ENCODE results near the gene HEMK1. TPM values are rescaled to one million over a fixed set of nuclear protein-coding genes. Genes with fewer than 3 reads are reported as not detected.
A peak's percentile ranks its signal among the peaks of the same experiment; 100 is the strongest.

HEMK1 gene
- polyA plus RNA-seq, 2 of the 4 experiments (the other 2 are of a cell fraction), result 4.3 to 4.7 TPM

- TF ChIP-seq FOXS1 (CRISPR knock-in tag; IDR thresholded peaks at IDR 0.05) (no peak), POLR2A (IDR thresholded peaks at IDR 0.05; ENCODE audit: low read length) (no peak), FOSB (CRISPR knock-in tag; IDR thresholded peaks at IDR 0.05) (no peak), RNF2 (IDR thresholded peaks at IDR 0.05; ENCODE audit: borderline replicate concordance, low read depth) (no peak), ATOH8 (CRISPR knock-in tag; IDR thresholded peaks at IDR 0.05; ENCODE audit: low read depth) (no peak), HES2 (IDR thresholded peaks at IDR 0.05) (no peak), HOXA7 (CRISPR knock-in tag; IDR thresholded peaks at IDR 0.05) (no peak), E2F6 (IDR thresholded peaks at IDR 0.05; ENCODE audit: borderline replicate concordance, low read depth) (no peak), CEBPB (IDR thresholded peaks at IDR 0.05) (no peak)
Observed at GRCh38 chr3:50637945-50638344, 68.6 kb downstream of the HEMK1 start (continued).

GRCh38 chr3:50639055-50639494 lies 69.8 kb downstream of the HEMK1 start:
- DNase-seq (ENCODE audit: low read depth in 1 of 2, low spot score in 1 of 2), result no peak

GRCh38 chr3:50642382-50642781 lies 73.1 kb downstream of the HEMK1 start:
- ChIA-PET POLR2A (no interaction called here), CTCF (interaction anchor here (1.1 kb wide), 1 partner anchor 20 kb away, joined by 4 read pairs; no protein-coding TSS in a partner anchor)
- DNase-seq (ENCODE audit: low read depth in 1 of 2, low spot score in 1 of 2), result no peak
- Histone ChIP-seq H3K4me1 (no peaks in the 10 kb centered on the region), H3K4me2 (no peak overlapping the region), H3K27ac (no peak overlapping the region), H3K9me3 (no peaks in the 10 kb centered on the region), H3K4me3 (no peak overlapping the region)
- TF ChIP-seq KDM1A (IDR thresholded peaks at IDR 0.05; ENCODE audit: low read depth) (0 out of 2 replicates have a peak, but pooled peaks have one; percentile 21), ZNF302 (CRISPR knock-in tag; IDR thresholded peaks at IDR 0.05) (no peak)
- no peak for FAIRE-seq
- no peak for ATAC-seq
- 80% methylated on average over 1 of the region's 1 CpG for WGBS (ENCODE audit: missing lambda C conversion rate)

More at GRCh38 chr3:50639055-50639494, 69.8 kb downstream of the HEMK1 start:
- no peak for TF ChIP-seq FOSL2 (IDR thresholded peaks at IDR 0.05)
- TF ChIP-seq FOSL2 (CRISPR knock-in tag; IDR thresholded peaks at IDR 0.05), result no peak
- TF ChIP-seq RNF2 (IDR thresholded peaks at IDR 0.05; ENCODE audit: borderline replicate concordance, low read depth), result no peak
- TF ChIP-seq RAD21 (conservative IDR thresholded peaks at IDR 0.05 in 1 of 2, IDR thresholded peaks at IDR 0.05 in 1 of 2), result no peak
- TF ChIP-seq HEYL (CRISPR knock-in tag; IDR thresholded peaks at IDR 0.05), result no peak
- TF ChIP-seq MAZ (IDR thresholded peaks at IDR 0.05; ENCODE audit: borderline replicate concordance, low read depth, low read length), result no peak
- no peak for TF ChIP-seq TP53 (CRISPR knock-in tag; IDR thresholded peaks at IDR 0.05)
- no peak for TF ChIP-seq ZNF302 (CRISPR knock-in tag; IDR thresholded peaks at IDR 0.05)
- no peak for TF ChIP-seq ZFP36 (IDR thresholded peaks at IDR 0.05; ENCODE audit: borderline replicate concordance, partially characterized antibody)
- TF ChIP-seq NR3C1 (IDR thresholded peaks at IDR 0.05), result no peak
- TF ChIP-seq CEBPB (IDR thresholded peaks at IDR 0.05), result no peak
- no peak for TF ChIP-seq JUN (IDR thresholded peaks at IDR 0.05)
- no peak for TF ChIP-seq NPAS2 (CRISPR knock-in tag; IDR thresholded peaks at IDR 0.05; ENCODE audit: borderline replicate concordance)
- no peak for TF ChIP-seq MAX (IDR thresholded peaks at IDR 0.05)
- no peak for TF ChIP-seq ZC3H11A (IDR thresholded peaks at IDR 0.05)
- TF ChIP-seq FOSB (CRISPR knock-in tag; IDR thresholded peaks at IDR 0.05), result no peak
- no peak for TF ChIP-seq HOXB5 (CRISPR knock-in tag; IDR thresholded peaks at IDR 0.05)
- TF ChIP-seq BHLHE40 (IDR thresholded peaks at IDR 0.05; ENCODE audit: low read depth, low read length), result no peak
- no peak for TF ChIP-seq MYC (IDR thresholded peaks at IDR 0.05; ENCODE audit: borderline replicate concordance, low read length)
- no peak for TF ChIP-seq CBX2 (IDR thresholded peaks at IDR 0.05; ENCODE audit: borderline replicate concordance, low read depth)
- no peaks in the 10 kb centered on the region for H3K4me1 ChIP-seq
- no peak overlapping the region for H3K4me3 ChIP-seq
- H3K9me3 ChIP-seq, result no peaks in the 10 kb centered on the region
- ATAC-seq (peak in 1 of 2 experiments; percentile 23; a peak in 2 of 6 replicates), FAIRE-seq (no peak)
- ChIA-PET CTCF (interaction anchor here (1.2 to 2.6 kb wide), 2 partner anchors 14 to 24 kb away, joined by 4 to 7 read pairs; no protein-coding TSS in a partner anchor), POLR2A (no interaction called here)
- no peak overlapping the region for H3K27ac ChIP-seq
- no peak overlapping the region for H3K4me2 ChIP-seq
- 78% methylated on average over 6 of the region's 6 CpGs for WGBS (ENCODE audit: missing lambda C conversion rate)
